Keratinocyte (primary cell): ENCODE data around the gene PLXNA2. TPM values are rescaled to one million over a fixed set of nuclear protein-coding genes. Genes with fewer than 3 reads are reported as not detected.

Experiments
- DNase-seq: peaks from one replicate; pipeline ENCODE4 v3.0.0-alpha.2; 2011; ENCODE audit warnings: low read depth, missing footprints, low spot score
- FAIRE-seq: peaks from 2 replicates; lab custom pipeline; 2011; peaks lifted over from hg19 to GRCh38; lab: Jason Lieb, UNC
- H2AFZ ChIP-seq: 2 replicates; pipeline ENCODE4 v1.6.0; 2012; ENCODE audit warnings: low read length, control low read depth, inconsistent platforms; ENCODE audit not compliant: control insufficient read depth
- H3K27ac ChIP-seq: 2 replicates; pipeline ENCODE4 v1.5.1; 2011; ENCODE audit warnings: low read length; ENCODE audit not compliant: control insufficient read depth, insufficient read depth
- H3K27me3 ChIP-seq: 3 replicates; pipeline ENCODE4 v1.6.0; 2011; ENCODE audit warnings: low read length; ENCODE audit not compliant: control insufficient read depth, insufficient read depth; ENCODE audit errors: extremely low read depth
- H3K36me3 ChIP-seq, 2 experiments: 2 replicates in 1 of 2; 3 replicates in 1 of 2; pipeline ENCODE4 v1.5.1; 2011; ENCODE audit warnings: low read length in 2 of 2, mild to moderate bottlenecking in 1 of 2; ENCODE audit not compliant: control insufficient read depth in 2 of 2, insufficient read depth in 2 of 2; ENCODE audit errors: extremely low read depth in 1 of 2
- H3K4me1 ChIP-seq: 3 replicates; pipeline ENCODE4 v1.5.1; 2011; ENCODE audit warnings: low read length; ENCODE audit not compliant: control insufficient read depth, insufficient read depth; ENCODE audit errors: extremely low read depth
- H3K4me2 ChIP-seq: 3 replicates; pipeline ENCODE4 v1.6.0; 2011; ENCODE audit warnings: low read depth, low read length; ENCODE audit not compliant: control insufficient read depth, insufficient read depth; ENCODE audit errors: extremely low read depth
- H3K4me3 ChIP-seq, 3 experiments: fragments of 200-600 bp in 1 of 3; sonication (generic) in 1 of 3; 2 replicates in 2 of 3; 3 replicates in 1 of 3; pipeline ENCODE4 v1.5.1; 2011 to 2016; ENCODE audit warnings: low read length in 3 of 3, mild to moderate bottlenecking in 3 of 3, control low read depth in 2 of 3, inconsistent platforms in 1 of 3, low read depth in 1 of 3, mixed read lengths in 1 of 3, mixed run types in 1 of 3, moderate library complexity in 1 of 3; ENCODE audit not compliant: control insufficient read depth in 2 of 3, insufficient read depth in 2 of 3; ENCODE audit errors: extremely low read depth in 1 of 3
- H3K79me2 ChIP-seq: 2 replicates; pipeline ENCODE4 v1.6.0; 2012; ENCODE audit warnings: low read length; ENCODE audit not compliant: control insufficient read depth, insufficient read depth
- H3K9ac ChIP-seq: 3 replicates; pipeline ENCODE4 v1.6.0; 2011; ENCODE audit warnings: low read length; ENCODE audit not compliant: control insufficient read depth, insufficient read depth; ENCODE audit errors: extremely low read depth
- H3K9me1 ChIP-seq: 3 replicates; pipeline ENCODE4 v1.6.0; 2011; ENCODE audit warnings: low read length; ENCODE audit not compliant: control insufficient read depth, insufficient read depth; ENCODE audit errors: extremely low read depth
- H3K9me3 ChIP-seq: 2 replicates; pipeline ENCODE4 v1.5.1; 2012; ENCODE audit warnings: low read depth, low read length; ENCODE audit not compliant: control insufficient read depth
- H4K20me1 ChIP-seq: 3 replicates; pipeline ENCODE4 v1.6.0; 2011; ENCODE audit warnings: low read length; ENCODE audit not compliant: control insufficient read depth, insufficient read depth; ENCODE audit errors: extremely low read depth
- EZH2 ChIP-seq: IDR thresholded peaks from one replicate; pipeline ENCODE4 v1.6.1; 2012; ENCODE audit warnings: inconsistent platforms, mild to moderate bottlenecking, low read length, moderate library complexity
- dilution Hi-C: fragments of 300-500 bp; cut with MboI; formaldehyde crosslinking; loops from one replicate; pipeline ENCODE4 v1.7.0; 2020; ENCODE audit warnings: low sequenced_read_pairs; ENCODE audit not compliant: extremely low pct_ligation_motif_present
- polyA plus RNA-seq, 5 experiments: library from polyadenylated mRNA; depleted of rRNA in 3 of 5; stranded (reverse) in 3 of 5; stranded (forward) in 1 of 5; unstranded in 1 of 5; fragments of >200 nt; gene quantifications; 1 replicate in 1 of 5; 2 replicates in 3 of 5; 3 replicates in 1 of 5; pipeline versions ENCODE4 v1.2.1 to v1.2.3, GENCODE V29; 2011 to 2012; ENCODE audit warnings: missing spikeins in 2 of 5, low read depth in 1 of 5, low replicate concordance in 1 of 5
- TF ChIP-seq, protein P1 (sequence below), 3 experiments: IDR thresholded peaks in 1 of 3; conservative IDR thresholded peaks in 1 of 3; optimal IDR thresholded peaks in 1 of 3; 2 replicates in 2 of 3; 3 replicates in 1 of 3; pipeline versions ENCODE3 to v1.5.1; 2011; ENCODE audit warnings: low read length in 3 of 3, mild to moderate bottlenecking in 3 of 3, moderate library complexity in 2 of 3, control low read depth in 1 of 3, inconsistent platforms in 1 of 3; ENCODE audit not compliant: insufficient read depth in 2 of 3; ENCODE audit errors: extremely low read depth in 1 of 3

The PLXNA2 gene
- polyA plus RNA-seq, 1 donor (not counting 4 experiments of a cell fraction or from before 2014, with no cell fraction given): 6.7 TPM

DNA sequence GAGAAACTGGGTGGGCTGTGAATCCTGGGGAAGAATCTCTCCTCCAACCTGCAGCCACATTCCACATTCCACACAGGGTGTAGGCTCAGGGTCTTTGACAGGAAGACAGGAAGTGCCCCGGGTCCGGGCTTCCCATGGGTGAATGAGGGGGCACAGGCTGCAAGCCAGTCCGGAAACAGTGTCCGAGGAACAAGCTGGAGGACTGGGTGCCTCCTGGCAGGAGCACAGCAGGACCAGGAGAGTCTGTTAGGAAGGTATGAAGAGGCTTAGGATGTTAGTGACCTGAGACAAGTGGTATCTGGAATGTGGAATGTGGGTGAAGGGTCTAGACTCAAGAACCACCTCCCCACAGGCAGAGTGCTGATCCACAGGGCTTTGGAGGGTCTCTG, 212.3 kb downstream of the PLXNA2 start:
- no peak overlapping the region for H3K27ac ChIP-seq
- DNase-seq (no peak), FAIRE-seq (no peak)
- no peaks in the 10 kb centered on the region for H4K20me1 ChIP-seq
- peaks cover 25 to 40% of the 10 kb centered on the region in 2 experiments for H3K36me3 ChIP-seq
- no peak overlapping the region for H3K4me2 ChIP-seq
- no peaks in the 10 kb centered on the region for H3K27me3 ChIP-seq
- H3K79me2 ChIP-seq: no peaks in the 10 kb centered on the region
- peaks cover 3% of the 10 kb centered on the region for H3K4me1 ChIP-seq
- H2AFZ ChIP-seq: no peak overlapping the region
- TF ChIP-seq, protein P1, sequence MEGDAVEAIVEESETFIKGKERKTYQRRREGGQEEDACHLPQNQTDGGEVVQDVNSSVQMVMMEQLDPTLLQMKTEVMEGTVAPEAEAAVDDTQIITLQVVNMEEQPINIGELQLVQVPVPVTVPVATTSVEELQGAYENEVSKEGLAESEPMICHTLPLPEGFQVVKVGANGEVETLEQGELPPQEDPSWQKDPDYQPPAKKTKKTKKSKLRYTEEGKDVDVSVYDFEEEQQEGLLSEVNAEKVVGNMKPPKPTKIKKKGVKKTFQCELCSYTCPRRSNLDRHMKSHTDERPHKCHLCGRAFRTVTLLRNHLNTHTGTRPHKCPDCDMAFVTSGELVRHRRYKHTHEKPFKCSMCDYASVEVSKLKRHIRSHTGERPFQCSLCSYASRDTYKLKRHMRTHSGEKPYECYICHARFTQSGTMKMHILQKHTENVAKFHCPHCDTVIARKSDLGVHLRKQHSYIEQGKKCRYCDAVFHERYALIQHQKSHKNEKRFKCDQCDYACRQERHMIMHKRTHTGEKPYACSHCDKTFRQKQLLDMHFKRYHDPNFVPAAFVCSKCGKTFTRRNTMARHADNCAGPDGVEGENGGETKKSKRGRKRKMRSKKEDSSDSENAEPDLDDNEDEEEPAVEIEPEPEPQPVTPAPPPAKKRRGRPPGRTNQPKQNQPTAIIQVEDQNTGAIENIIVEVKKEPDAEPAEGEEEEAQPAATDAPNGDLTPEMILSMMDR (optimal IDR thresholded peaks at IDR 0.05 in 1 of 3, IDR thresholded peaks at IDR 0.05 in 1 of 3, conservative IDR thresholded peaks at IDR 0.05 in 1 of 3; ENCODE audit: extremely low read depth in 1 of 3, insufficient read depth in 2 of 3, low read length in 3 of 3): no peak
- no peak for TF ChIP-seq EZH2
- no peaks in the 10 kb centered on the region for H3K9me3 ChIP-seq
- H3K9me1 ChIP-seq: no peaks in the 10 kb centered on the region
- no peak overlapping the region for H3K4me3 ChIP-seq
- dilution Hi-C loops: no loop called here
- H3K9ac ChIP-seq: no peak overlapping the region

DNA sequence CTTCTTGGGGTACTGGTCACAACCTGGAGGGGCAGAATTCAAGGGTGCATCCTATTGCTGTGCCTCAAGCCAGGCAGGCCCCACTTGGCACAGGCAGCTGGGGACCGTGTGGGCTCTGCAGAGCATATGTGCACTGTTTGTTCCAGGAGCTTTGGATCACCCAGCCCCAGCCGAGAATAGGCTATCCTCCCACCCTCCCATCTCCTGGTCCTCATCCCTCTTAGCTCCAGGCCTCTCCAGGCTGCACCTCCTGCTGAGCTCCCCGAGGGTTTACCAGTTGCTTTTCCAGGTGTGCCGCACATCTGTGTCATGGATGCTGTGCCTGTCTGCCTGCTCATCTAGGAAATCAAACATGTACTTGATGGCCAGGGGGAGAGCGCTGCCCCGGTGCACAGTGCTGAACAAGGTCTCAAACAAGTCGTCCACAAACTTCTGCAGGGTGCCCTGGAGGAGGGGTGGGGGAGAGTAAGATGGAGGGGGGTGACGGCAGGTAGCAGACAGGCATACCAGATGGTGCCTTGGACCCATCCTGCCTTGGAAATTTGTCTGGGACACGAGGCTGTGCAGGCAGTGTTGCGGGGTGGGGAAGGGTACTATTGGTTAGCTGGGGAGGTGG, 212.8 kb downstream of the PLXNA2 start:
- Histone ChIP-seq H3K9me3 (no peaks in the 10 kb centered on the region), H3K79me2 (no peaks in the 10 kb centered on the region), H3K27ac (no peak overlapping the region), H3K4me1 (peaks cover 3% of the 10 kb centered on the region), H3K9ac (no peak overlapping the region), H3K27me3 (no peaks in the 10 kb centered on the region), H3K4me2 (no peak overlapping the region), H3K4me3 (no peak overlapping the region), H3K9me1 (no peaks in the 10 kb centered on the region), H2AFZ (no peak overlapping the region), H3K36me3 (peaks cover 25 to 43% of the 10 kb centered on the region in 2 experiments), H4K20me1 (no peaks in the 10 kb centered on the region)
- FAIRE-seq: no peak
- DNase-seq: no peak
- TF ChIP-seq, protein P1 (optimal IDR thresholded peaks at IDR 0.05 in 1 of 3, IDR thresholded peaks at IDR 0.05 in 1 of 3, conservative IDR thresholded peaks at IDR 0.05 in 1 of 3; ENCODE audit: extremely low read depth in 1 of 3, insufficient read depth in 2 of 3, low read length in 3 of 3): no peak
- TF ChIP-seq EZH2: no peak
- dilution Hi-C loops: no loop called here
